ENCODE results near the gene SEMA4G. TPM values are rescaled to one million over a fixed set of nuclear protein-coding genes. Genes with fewer than 3 reads are reported as not detected.

Gene SEMA4G
- total and polyA plus RNA-seq, 2 experiments from 2014 or later = 5.3 to 8.5 TPM

DNA sequence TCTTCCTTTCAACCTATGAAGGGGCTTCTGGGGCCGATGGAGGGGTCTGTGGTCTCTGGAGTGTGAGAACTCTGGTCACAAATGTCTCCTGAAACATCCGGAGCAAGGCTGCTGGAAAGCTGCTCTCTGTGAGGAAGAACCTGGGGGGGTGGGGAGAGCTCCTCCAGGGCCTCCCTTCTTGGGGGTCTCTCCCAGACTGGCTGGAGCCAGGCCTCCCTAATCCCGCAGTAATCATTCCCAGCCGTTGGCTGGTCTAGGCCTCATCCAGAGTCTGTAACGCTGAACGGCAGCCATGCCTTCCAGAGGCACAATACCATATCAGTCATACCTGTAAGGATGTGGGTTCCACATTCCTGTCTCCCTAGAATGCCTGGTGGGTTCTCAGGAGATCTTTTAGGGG, 25.9 kb downstream of the SEMA4G start (continued):
- TF ChIP-seq, protein P1, sequence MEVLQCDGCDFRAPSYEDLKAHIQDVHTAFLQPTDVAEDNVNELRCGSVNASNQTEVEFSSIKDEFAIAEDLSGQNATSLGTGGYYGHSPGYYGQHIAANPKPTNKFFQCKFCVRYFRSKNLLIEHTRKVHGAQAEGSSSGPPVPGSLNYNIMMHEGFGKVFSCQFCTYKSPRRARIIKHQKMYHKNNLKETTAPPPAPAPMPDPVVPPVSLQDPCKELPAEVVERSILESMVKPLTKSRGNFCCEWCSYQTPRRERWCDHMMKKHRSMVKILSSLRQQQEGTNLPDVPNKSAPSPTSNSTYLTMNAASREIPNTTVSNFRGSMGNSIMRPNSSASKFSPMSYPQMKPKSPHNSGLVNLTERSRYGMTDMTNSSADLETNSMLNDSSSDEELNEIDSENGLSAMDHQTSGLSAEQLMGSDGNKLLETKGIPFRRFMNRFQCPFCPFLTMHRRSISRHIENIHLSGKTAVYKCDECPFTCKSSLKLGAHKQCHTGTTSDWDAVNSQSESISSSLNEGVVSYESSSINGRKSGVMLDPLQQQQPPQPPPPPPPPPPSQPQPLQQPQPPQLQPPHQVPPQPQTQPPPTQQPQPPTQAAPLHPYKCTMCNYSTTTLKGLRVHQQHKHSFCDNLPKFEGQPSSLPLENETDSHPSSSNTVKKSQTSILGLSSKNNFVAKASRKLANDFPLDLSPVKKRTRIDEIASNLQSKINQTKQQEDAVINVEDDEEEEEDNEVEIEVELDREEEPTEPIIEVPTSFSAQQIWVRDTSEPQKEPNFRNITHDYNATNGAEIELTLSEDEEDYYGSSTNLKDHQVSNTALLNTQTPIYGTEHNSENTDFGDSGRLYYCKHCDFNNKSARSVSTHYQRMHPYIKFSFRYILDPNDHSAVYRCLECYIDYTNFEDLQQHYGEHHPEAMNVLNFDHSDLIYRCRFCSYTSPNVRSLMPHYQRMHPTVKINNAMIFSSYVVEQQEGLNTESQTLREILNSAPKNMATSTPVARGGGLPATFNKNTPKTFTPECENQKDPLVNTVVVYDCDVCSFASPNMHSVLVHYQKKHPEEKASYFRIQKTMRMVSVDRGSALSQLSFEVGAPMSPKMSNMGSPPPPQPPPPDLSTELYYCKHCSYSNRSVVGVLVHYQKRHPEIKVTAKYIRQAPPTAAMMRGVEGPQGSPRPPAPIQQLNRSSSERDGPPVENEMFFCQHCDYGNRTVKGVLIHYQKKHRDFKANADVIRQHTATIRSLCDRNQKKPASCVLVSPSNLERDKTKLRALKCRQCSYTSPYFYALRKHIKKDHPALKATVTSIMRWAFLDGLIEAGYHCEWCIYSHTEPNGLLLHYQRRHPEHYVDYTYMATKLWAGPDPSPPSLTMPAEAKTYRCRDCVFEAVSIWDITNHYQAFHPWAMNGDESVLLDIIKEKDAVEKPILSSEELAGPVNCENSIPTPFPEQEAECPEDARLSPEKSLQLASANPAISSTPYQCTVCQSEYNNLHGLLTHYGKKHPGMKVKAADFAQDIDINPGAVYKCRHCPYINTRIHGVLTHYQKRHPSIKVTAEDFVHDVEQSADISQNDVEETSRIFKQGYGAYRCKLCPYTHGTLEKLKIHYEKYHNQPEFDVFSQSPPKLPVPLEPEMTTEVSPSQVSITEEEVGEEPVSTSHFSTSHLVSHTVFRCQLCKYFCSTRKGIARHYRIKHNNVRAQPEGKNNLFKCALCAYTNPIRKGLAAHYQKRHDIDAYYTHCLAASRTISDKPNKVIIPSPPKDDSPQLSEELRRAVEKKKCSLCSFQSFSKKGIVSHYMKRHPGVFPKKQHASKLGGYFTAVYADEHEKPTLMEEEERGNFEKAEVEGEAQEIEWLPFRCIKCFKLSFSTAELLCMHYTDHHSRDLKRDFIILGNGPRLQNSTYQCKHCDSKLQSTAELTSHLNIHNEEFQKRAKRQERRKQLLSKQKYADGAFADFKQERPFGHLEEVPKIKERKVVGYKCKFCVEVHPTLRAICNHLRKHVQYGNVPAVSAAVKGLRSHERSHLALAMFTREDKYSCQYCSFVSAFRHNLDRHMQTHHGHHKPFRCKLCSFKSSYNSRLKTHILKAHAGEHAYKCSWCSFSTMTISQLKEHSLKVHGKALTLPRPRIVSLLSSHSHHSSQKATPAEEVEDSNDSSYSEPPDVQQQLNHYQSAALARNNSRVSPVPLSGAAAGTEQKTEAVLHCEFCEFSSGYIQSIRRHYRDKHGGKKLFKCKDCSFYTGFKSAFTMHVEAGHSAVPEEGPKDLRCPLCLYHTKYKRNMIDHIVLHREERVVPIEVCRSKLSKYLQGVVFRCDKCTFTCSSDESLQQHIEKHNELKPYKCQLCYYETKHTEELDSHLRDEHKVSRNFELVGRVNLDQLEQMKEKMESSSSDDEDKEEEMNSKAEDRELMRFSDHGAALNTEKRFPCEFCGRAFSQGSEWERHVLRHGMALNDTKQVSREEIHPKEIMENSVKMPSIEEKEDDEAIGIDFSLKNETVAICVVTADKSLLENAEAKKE (CRISPR knock-in tag; IDR thresholded peaks at IDR 0.05) = no peak
- no peak for TF ChIP-seq ZNF331 (CRISPR knock-in tag; IDR thresholded peaks at IDR 0.05; ENCODE audit: low read depth)
- TF ChIP-seq POLR2AphosphoS5 (IDR thresholded peaks at IDR 0.05; ENCODE audit: low read depth) = no peak

GRCh38 chr10:100996678-100997359, 27.5 kb downstream of the SEMA4G start:
- DNase-seq (ENCODE audit: low spot score) (peak; percentile 86), ATAC-seq (peak; percentile 56)
- no peaks in the 10 kb centered on the region for H3K9me2 ChIP-seq (ENCODE audit: insufficient read depth)
- H3K27me3 ChIP-seq (ENCODE audit: insufficient read depth) = no peaks in the 10 kb centered on the region
- Mint-ChIP-seq H3K27ac (peak overlapping the region; percentile 96), H3K36me3 (ENCODE audit: low read depth) (peaks cover 29% of the 10 kb centered on the region), H3K9me3 (no peaks in the 10 kb centered on the region; the same call in 2 of the 3 replicates), H3K4me1 (peaks cover 42% of the 10 kb centered on the region), H3K27me3 (ENCODE audit: insufficient read depth, low read depth, poor library complexity) (peaks cover 28% of the 10 kb centered on the region), H3K4me3 (peak overlapping the region; percentile 76)
- peak; percentile 67; the same call in 1 of the 2 replicates for TF ChIP-seq POLR2AphosphoS5 (IDR thresholded peaks at IDR 0.05; ENCODE audit: low read depth)
- no peak for TF ChIP-seq ZNF114 (CRISPR knock-in tag; IDR thresholded peaks at IDR 0.05)
- peaks cover 36% of the 10 kb centered on the region for H3K4me1 ChIP-seq (ENCODE audit: insufficient read depth)
- H3K27ac ChIP-seq (ENCODE audit: low read depth) = peak overlapping the region; percentile 95
- H2AFZ ChIP-seq = peak overlapping the region; percentile 90
- peak overlapping the region; percentile 97 for H3K4me2 ChIP-seq
- H3F3A ChIP-seq (replicated peaks; ENCODE audit: low read depth) = peaks cover 30% of the 10 kb centered on the region
- peak overlapping the region; percentile 90 for H3K4me3 ChIP-seq
- H4K20me1 ChIP-seq (replicated peaks; ENCODE audit: insufficient read depth) = no peaks in the 10 kb centered on the region; the same call in 1 of the 2 replicates
- peaks cover 16% of the 10 kb centered on the region for H3K36me3 ChIP-seq (ENCODE audit: insufficient read depth)
- peaks cover 21% of the 10 kb centered on the region for H3K79me2 ChIP-seq (replicated peaks; ENCODE audit: insufficient read depth)
